ENCODE data around the gene ECEL1. TPM values are rescaled to one million over a fixed set of nuclear protein-coding genes. Genes with fewer than 3 reads are reported as not detected.

Gene ECEL1
- total RNA-seq, 1 experiment from 2014 or later: not detected

- H3K27ac ChIP-seq (ENCODE audit: low read length): no peak overlapping the region
- H3K4me1 ChIP-seq (ENCODE audit: low read length): peaks cover 5% of the 10 kb centered on the region
- no peaks in the 10 kb centered on the region for H3K79me2 ChIP-seq (ENCODE audit: low read length)
- no peaks in the 10 kb centered on the region for H3K9me3 ChIP-seq (ENCODE audit: low read length)
- H3K36me3 ChIP-seq (ENCODE audit: insufficient read depth, low read length): no peaks in the 10 kb centered on the region
- no peak overlapping the region for H3K4me3 ChIP-seq (ENCODE audit: low read length)
- H3K27me3 ChIP-seq (ENCODE audit: low read length): no peaks in the 10 kb centered on the region
- H3K9me2 ChIP-seq (replicated peaks; ENCODE audit: insufficient read depth, low read length): no peaks in the 10 kb centered on the region
- no peak overlapping the region for H2AFZ ChIP-seq (ENCODE audit: low read length)
- H4K20me1 ChIP-seq (ENCODE audit: insufficient read depth, low read depth, low read length): no peaks in the 10 kb centered on the region
- no peak overlapping the region for H3K4me2 ChIP-seq (ENCODE audit: low read depth, low read length, poor library complexity, severe bottlenecking)
- DNase-seq: no peak
- no peak overlapping the region for H3K9ac ChIP-seq (ENCODE audit: low read length)
Measured at GRCh38 chr2:232525199-232525598, 37.6 kb upstream of the ECEL1 start.

GRCh38 chr2:232524771-232525170, 37.1 kb upstream of the ECEL1 start:
- no peak overlapping the region for H3K4me2 ChIP-seq (ENCODE audit: low read depth, low read length, poor library complexity, severe bottlenecking)
- no peaks in the 10 kb centered on the region for H3K36me3 ChIP-seq (ENCODE audit: insufficient read depth, low read length)

GRCh38 chr2:232523682-232524597, 36.3 kb upstream of the ECEL1 start:
- Histone ChIP-seq H4K20me1 (ENCODE audit: insufficient read depth, low read depth, low read length) (no peaks in the 10 kb centered on the region), H3K79me2 (ENCODE audit: low read length) (no peaks in the 10 kb centered on the region), H3K27me3 (ENCODE audit: low read length) (no peaks in the 10 kb centered on the region), H3K4me1 (ENCODE audit: low read length) (peaks cover 5% of the 10 kb centered on the region), H3K9ac (ENCODE audit: low read length) (peak overlapping the region; percentile 47; the same call in 1 of the 2 replicates), H3K9me2 (replicated peaks; ENCODE audit: insufficient read depth, low read length) (no peaks in the 10 kb centered on the region), H3K9me3 (ENCODE audit: low read length) (no peaks in the 10 kb centered on the region), H3K27ac (ENCODE audit: low read length) (no peak overlapping the region), H3K36me3 (ENCODE audit: insufficient read depth, low read length) (no peaks in the 10 kb centered on the region), H3K4me3 (ENCODE audit: low read length) (peak overlapping the region; percentile 48; the same call in 1 of the 2 replicates), H2AFZ (ENCODE audit: low read length) (no peak overlapping the region), H3K4me2 (ENCODE audit: low read depth, low read length, poor library complexity, severe bottlenecking) (peak overlapping the region; percentile 34)
- DNase-seq: peak; percentile 83

More at GRCh38 chr2:232524771-232525170, 37.1 kb upstream of the ECEL1 start:
- H3K4me1 ChIP-seq (ENCODE audit: low read length): peaks cover 5% of the 10 kb centered on the region
- DNase-seq: no peak
- H3K27ac ChIP-seq (ENCODE audit: low read length): no peak overlapping the region
- H3K9me3 ChIP-seq (ENCODE audit: low read length): no peaks in the 10 kb centered on the region
- H4K20me1 ChIP-seq (ENCODE audit: insufficient read depth, low read depth, low read length): no peaks in the 10 kb centered on the region
- no peaks in the 10 kb centered on the region for H3K27me3 ChIP-seq (ENCODE audit: low read length)
- no peaks in the 10 kb centered on the region for H3K79me2 ChIP-seq (ENCODE audit: low read length)
- H3K4me3 ChIP-seq (ENCODE audit: low read length): no peak overlapping the region
- no peaks in the 10 kb centered on the region for H3K9me2 ChIP-seq (replicated peaks; ENCODE audit: insufficient read depth, low read length)
- no peak overlapping the region for H2AFZ ChIP-seq (ENCODE audit: low read length)
- no peak overlapping the region for H3K9ac ChIP-seq (ENCODE audit: low read length)

DNA sequence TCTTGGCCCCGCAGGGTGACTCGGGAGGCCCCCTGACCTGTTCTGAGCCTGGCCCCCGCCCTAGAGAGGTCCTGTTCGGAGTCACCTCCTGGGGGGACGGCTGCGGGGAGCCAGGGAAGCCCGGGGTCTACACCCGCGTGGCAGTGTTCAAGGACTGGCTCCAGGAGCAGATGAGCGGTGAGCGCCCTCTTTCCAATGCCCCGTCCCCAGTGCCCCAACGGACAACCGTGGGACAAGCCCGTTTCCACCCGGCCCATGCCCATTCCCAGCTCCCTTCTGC, 35.7 kb upstream of the ECEL1 start:
- H3K27ac ChIP-seq (ENCODE audit: low read length): no peak overlapping the region
- H3K4me3 ChIP-seq (ENCODE audit: low read length): no peak overlapping the region
- no peaks in the 10 kb centered on the region for H4K20me1 ChIP-seq (ENCODE audit: insufficient read depth, low read depth, low read length)
- H3K27me3 ChIP-seq (ENCODE audit: low read length): no peaks in the 10 kb centered on the region
- H3K9me2 ChIP-seq (replicated peaks; ENCODE audit: insufficient read depth, low read length): no peaks in the 10 kb centered on the region
- H3K9me3 ChIP-seq (ENCODE audit: low read length): no peaks in the 10 kb centered on the region
- no peaks in the 10 kb centered on the region for H3K79me2 ChIP-seq (ENCODE audit: low read length)
- DNase-seq: no peak
- peaks cover 5% of the 10 kb centered on the region; the same call in 1 of the 2 replicates for H3K4me1 ChIP-seq (ENCODE audit: low read length)
- no peak overlapping the region for H2AFZ ChIP-seq (ENCODE audit: low read length)
- no peak overlapping the region for H3K9ac ChIP-seq (ENCODE audit: low read length)
- H3K36me3 ChIP-seq (ENCODE audit: insufficient read depth, low read length): no peaks in the 10 kb centered on the region
- peak overlapping the region; percentile 34 for H3K4me2 ChIP-seq (ENCODE audit: low read depth, low read length, poor library complexity, severe bottlenecking)

- Histone ChIP-seq H3K79me2 (ENCODE audit: low read length) (no peaks in the 10 kb centered on the region), H3K27me3 (ENCODE audit: low read length) (no peaks in the 10 kb centered on the region), H3K9me3 (ENCODE audit: low read length) (no peaks in the 10 kb centered on the region), H4K20me1 (ENCODE audit: insufficient read depth, low read depth, low read length) (no peaks in the 10 kb centered on the region), H3K4me3 (ENCODE audit: low read length) (no peak overlapping the region), H3K4me2 (ENCODE audit: low read depth, low read length, poor library complexity, severe bottlenecking) (no peak overlapping the region), H3K27ac (ENCODE audit: low read length) (no peak overlapping the region), H3K36me3 (ENCODE audit: insufficient read depth, low read length) (no peaks in the 10 kb centered on the region), H3K4me1 (ENCODE audit: low read length) (peaks cover 5% of the 10 kb centered on the region; the same call in 1 of the 2 replicates), H3K9ac (ENCODE audit: low read length) (no peak overlapping the region), H2AFZ (ENCODE audit: low read length) (no peak overlapping the region), H3K9me2 (replicated peaks; ENCODE audit: insufficient read depth, low read length) (no peaks in the 10 kb centered on the region)
- no peak for DNase-seq
Measured at GRCh38 chr2:232522623-232523401, 35.2 kb upstream of the ECEL1 start.

DNA sequence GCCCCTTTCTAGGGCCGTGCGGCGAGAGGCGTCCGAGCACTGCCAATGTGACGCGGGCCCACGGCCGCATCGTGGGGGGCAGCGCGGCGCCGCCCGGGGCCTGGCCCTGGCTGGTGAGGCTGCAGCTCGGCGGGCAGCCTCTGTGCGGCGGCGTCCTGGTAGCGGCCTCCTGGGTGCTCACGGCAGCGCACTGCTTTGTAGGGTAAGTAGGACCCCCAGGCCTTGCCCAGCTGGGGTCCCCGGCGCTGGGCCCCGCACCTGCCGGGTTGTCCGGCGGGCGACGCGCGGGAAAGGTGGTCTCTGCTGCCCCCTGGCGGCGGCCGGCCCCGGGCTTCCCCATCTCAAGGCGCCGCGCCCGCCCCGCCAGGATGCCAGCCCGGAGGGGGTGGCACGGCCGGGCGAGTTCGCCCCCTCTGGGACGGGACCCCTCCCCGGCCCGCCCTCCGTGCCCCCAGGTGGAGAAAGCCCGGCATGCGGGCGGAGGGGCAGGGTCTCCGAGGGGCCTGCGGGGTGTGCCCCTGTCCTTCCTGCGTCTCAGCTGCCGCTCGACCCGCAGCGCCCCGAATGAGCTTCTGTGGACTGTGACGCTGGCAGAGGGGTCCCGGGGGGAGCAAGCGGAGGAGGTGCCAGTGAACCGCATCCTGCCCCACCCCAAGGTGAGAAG, 34.5 kb upstream of the ECEL1 start:
- no peak overlapping the region for H2AFZ ChIP-seq (ENCODE audit: low read length)
- H3K79me2 ChIP-seq (ENCODE audit: low read length): no peaks in the 10 kb centered on the region
- H3K9me3 ChIP-seq (ENCODE audit: low read length): no peaks in the 10 kb centered on the region
- H3K36me3 ChIP-seq (ENCODE audit: insufficient read depth, low read length): no peaks in the 10 kb centered on the region
- no peak overlapping the region for H3K4me3 ChIP-seq (ENCODE audit: low read length)
- H3K9ac ChIP-seq (ENCODE audit: low read length): no peak overlapping the region
- no peaks in the 10 kb centered on the region for H4K20me1 ChIP-seq (ENCODE audit: insufficient read depth, low read depth, low read length)
- H3K9me2 ChIP-seq (replicated peaks; ENCODE audit: insufficient read depth, low read length): no peaks in the 10 kb centered on the region
- H3K4me1 ChIP-seq (ENCODE audit: low read length): peaks cover 5% of the 10 kb centered on the region; the same call in 1 of the 2 replicates
- no peak overlapping the region for H3K4me2 ChIP-seq (ENCODE audit: low read depth, low read length, poor library complexity, severe bottlenecking)
- H3K27me3 ChIP-seq (ENCODE audit: low read length): no peaks in the 10 kb centered on the region
- no peak overlapping the region for H3K27ac ChIP-seq (ENCODE audit: low read length)
- peak; percentile 75 for DNase-seq

- Histone ChIP-seq H3K36me3 (ENCODE audit: insufficient read depth, low read length) (no peaks in the 10 kb centered on the region), H3K9me3 (ENCODE audit: low read length) (no peaks in the 10 kb centered on the region), H3K27ac (ENCODE audit: low read length) (no peak overlapping the region), H4K20me1 (ENCODE audit: insufficient read depth, low read depth, low read length) (no peaks in the 10 kb centered on the region), H3K9ac (ENCODE audit: low read length) (no peak overlapping the region), H3K9me2 (replicated peaks; ENCODE audit: insufficient read depth, low read length) (no peaks in the 10 kb centered on the region), H3K79me2 (ENCODE audit: low read length) (no peaks in the 10 kb centered on the region), H3K4me1 (ENCODE audit: low read length) (peaks cover 5% of the 10 kb centered on the region; the same call in 1 of the 2 replicates), H3K27me3 (ENCODE audit: low read length) (no peaks in the 10 kb centered on the region), H3K4me2 (ENCODE audit: low read depth, low read length, poor library complexity, severe bottlenecking) (no peak overlapping the region), H3K4me3 (ENCODE audit: low read length) (no peak overlapping the region), H2AFZ (ENCODE audit: low read length) (no peak overlapping the region)
- DNase-seq: no peak
Measured at GRCh38 chr2:232521098-232521497, 33.5 kb upstream of the ECEL1 start.

GRCh38 chr2:232520489-232520888, 32.9 kb upstream of the ECEL1 start:
- no peak for DNase-seq
- H3K9me3 ChIP-seq (ENCODE audit: low read length): no peaks in the 10 kb centered on the region
- H3K4me2 ChIP-seq (ENCODE audit: low read depth, low read length, poor library complexity, severe bottlenecking): no peak overlapping the region
- no peaks in the 10 kb centered on the region for H3K79me2 ChIP-seq (ENCODE audit: low read length)
- no peak overlapping the region for H3K4me3 ChIP-seq (ENCODE audit: low read length)
- H4K20me1 ChIP-seq (ENCODE audit: insufficient read depth, low read depth, low read length): no peaks in the 10 kb centered on the region
- no peak overlapping the region for H3K9ac ChIP-seq (ENCODE audit: low read length)
- no peaks in the 10 kb centered on the region for H3K36me3 ChIP-seq (ENCODE audit: insufficient read depth, low read length)
- H3K27ac ChIP-seq (ENCODE audit: low read length): no peak overlapping the region
- H3K9me2 ChIP-seq (replicated peaks; ENCODE audit: insufficient read depth, low read length): no peaks in the 10 kb centered on the region
- no peak overlapping the region for H2AFZ ChIP-seq (ENCODE audit: low read length)
- peaks cover 5% of the 10 kb centered on the region; the same call in 1 of the 2 replicates for H3K4me1 ChIP-seq (ENCODE audit: low read length)
- H3K27me3 ChIP-seq (ENCODE audit: low read length): no peaks in the 10 kb centered on the region

All from Karpas-422 (cell line).